ENCODE measurements around the gene APBB2.

Gene APBB2

DNA sequence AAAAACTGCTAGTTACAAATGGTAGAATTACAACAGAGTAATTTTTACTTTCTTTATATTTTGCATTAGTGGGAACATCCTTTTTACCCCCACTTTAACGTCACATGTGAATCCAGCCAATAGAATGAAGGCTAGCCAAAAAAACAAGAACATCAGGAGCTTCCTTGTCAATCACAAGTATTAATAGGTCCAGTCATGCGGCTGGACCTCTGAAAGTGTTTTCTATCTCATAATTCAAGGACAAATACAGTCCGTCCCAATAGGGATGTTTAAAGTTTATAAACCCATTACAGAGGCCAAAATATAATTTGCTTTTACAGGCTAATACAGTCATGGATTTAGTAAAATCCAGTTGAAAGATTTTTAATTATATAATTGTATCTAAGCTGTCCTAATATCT lies 110.7 kb downstream of the APBB2 start:
- DNase-seq (ENCODE audit: low read depth, low spot score), result no peak

DNA sequence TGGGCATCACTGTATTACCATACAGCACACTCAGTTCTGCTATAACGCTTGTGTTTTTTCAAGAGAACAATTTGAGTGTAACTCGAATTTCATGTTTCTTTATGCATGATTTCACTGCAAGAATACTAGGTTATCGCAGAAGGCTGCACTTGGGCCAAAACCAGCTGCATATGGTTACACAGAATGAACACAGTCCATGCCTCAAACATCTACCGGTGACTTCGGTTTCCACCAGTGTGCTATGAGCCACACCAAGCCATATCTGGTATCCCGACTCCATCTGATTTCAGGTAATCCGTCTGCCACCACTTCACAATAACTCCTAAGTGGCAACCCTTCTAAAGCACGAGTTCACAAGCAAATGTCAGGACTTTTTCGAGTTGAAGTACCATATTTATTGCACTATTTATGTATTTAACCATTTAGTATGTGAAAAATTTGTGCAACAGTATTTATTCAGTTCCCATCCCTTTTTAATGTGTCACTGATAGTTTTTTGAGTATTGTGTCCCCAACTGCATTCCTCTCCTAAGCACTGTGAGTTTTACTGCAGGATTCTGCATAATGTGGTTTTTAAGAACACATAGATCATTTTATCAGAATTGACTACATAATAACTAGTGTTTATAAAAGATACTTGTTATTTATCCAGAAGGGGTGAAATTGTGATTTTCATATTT lies 111.8 kb downstream of the APBB2 start:
- no peak for DNase-seq (ENCODE audit: low read depth, low spot score)

DNA sequence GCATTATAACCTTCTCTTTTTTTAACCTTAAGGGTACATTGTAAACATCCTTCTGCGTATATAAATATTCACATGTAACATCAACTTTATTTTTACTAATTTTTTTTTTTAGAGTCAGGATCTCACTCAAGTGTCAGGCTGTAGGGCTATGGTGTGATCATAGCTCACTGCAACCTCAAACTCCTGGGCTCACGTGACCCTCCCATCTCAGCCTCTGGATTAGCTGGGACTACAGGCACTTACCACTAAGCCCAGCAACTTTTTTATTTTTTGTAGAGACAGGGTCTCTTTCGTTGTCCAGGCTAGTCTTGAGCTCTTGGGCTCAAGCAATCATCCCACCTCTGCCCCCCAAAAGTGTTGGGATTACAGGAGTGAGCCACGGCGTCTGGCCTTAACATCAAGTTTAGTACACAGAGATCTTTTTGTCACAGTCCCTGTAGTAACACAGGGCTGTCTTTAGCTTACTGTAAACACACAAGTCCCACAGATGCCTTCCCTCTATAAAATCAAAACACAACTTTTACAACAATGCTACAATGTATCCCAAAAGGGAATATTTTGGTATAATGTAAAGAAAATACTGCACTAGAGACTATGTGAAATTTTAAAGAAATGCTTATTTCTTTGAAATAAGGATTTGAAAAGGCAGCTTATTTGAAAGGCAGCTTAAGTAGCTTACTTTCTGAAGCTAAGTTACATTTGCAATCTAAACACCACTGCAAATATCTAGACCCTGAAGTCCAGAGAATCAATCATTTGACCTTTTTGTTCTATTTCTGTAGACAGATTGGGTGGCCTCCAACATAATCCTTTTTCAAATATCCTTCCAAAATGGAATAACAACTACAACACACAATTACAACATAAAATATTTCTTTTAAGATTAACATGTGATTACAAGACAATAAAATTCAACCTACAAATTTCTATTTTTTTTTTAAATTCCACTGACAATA lies 116.0 kb downstream of the APBB2 start:
- no peak for DNase-seq (ENCODE audit: low read depth, low spot score)

DNA sequence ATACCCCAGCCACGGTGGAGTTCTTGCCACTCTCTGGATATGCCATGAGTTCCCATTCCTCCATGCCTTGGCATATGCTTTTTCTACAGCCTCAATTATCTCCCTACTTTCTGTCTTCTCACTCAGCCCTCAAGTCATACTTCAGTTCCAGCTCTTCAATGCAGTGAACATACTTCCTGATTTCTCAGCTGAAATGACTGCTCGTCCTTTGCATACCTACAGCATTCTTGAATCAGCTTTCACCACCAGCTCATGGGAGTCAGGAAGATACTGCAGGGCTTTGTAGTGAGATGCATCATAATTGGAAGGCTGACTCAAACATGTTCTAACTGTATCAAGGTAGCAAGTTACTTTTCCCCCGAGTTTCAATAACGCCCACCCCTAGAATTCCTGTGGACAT lies 118.4 kb downstream of the APBB2 start:
- DNase-seq (ENCODE audit: low read depth, low spot score), result no peak

DNA sequence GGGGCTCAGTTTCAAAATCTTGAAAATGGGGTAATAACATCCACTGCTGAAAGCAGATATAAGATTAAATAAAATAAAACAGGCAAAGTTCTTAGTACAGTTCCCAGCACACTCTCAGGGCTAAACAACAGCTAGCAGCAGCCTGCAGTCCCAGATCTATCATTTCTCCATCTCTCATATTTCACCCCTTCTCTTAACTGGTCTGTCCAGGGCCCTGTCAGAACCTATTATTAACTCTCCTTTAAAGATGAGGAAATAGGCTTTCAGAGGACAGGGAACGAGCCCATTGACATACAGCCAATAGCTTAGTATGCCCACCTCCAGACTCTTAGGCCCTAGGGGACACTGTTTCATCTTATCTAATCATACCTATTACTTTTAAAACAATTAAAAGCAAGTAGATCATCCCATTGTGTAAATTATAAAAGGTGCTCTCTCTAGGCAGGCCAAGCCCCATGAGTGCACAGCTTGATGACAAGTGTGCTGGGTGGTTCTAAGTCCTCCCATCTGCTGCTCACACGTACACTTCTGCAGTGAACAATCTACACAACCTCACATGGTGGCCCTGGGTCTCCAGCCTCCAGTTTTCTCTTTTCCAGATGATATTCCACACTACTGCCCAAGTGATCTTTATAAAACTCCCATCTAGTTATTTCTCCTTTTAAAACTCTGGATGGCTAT lies 119.0 kb downstream of the APBB2 start:
- DNase-seq (ENCODE audit: low read depth, low spot score), result no peak

DNA sequence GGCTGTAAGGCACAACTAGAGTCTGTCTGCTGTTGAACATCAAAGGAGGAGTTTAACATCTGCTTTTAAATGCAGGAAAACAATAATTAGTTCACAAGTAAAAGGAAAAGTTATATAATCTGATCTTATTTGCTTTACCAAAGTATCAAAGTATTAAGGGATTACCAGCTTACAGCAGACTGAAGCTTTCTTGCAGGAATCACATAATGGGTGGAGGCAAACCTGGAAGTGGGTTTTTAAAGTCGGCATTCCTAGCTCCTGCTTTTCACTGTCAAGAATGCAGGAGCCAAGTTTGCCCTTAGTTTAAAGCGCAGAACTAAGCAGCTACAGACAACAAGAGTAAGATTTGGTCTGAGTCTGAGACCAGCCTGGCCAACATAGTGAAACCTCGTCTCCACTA lies 122.2 kb downstream of the APBB2 start:
- DNase-seq (ENCODE audit: low read depth, low spot score), result no peak

DNA sequence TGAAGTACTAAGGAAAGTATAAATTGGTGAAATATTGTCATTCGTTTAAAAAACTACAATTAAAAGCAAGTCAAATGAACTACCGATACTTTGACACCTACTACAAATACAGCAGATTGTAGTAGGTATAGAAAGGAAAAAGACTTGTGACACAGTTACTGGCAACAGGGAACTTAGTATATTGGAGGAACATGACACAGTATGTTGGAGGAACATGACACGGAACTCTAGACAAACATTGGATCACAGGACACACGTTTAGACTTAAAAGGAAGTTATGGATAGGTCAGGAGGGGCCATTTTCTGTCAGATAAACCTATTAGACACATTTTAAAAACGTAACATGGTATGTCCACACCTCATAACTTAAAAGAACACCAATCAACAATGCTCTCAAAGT lies 132.5 kb downstream of the APBB2 start:
- DNase-seq (ENCODE audit: low read depth, low spot score), result no peak

DNA sequence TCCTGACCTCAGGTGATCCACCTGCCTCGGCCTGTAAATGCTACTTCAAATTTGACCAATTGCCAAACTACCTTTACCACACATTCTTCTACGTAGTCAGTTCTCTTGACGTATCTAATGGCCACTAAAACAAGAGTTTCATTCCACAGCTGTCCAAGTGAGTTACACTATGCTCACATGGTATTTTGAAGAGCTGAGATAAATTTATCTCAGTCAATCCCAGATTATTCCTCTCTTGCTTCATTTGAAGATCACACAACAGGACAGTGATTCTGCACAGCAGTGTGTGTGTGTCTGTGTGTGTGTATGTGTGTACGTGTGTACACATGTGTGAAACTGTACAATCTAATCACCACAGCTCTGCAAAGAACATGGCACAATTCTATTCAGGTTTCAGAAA lies 133.4 kb downstream of the APBB2 start:
- DNase-seq (ENCODE audit: low read depth, low spot score), result no peak

DNA sequence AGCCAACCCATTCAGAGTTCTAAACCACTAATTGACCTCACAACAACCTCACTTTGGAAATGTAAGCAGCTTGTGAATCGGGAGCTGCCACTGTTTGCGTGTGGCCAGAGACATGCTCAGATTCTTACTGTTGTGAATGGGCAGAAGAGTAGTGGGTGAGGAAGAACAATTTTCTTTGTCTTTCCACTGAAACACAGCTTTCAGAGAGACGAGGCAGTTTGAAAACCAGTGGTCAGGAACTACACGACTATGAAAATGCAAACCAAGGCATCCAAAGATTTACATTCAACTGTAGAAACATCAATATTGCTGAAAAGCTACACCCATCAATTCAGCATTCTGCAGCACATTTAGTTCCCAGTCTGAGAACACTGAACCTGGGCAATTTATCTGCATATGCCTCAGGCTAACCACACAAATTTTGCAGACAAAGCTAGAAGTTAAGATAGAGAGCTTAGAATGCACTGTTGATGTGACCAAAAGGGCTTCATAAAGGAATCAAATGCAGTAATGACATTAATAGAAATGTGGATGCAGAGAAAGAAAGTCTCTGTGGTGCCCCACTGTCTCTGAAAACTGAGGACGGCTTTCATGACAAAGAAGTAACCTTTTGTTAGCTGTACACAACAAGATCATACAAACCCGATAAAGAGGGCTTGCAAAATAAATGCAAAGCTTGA lies 134.3 kb downstream of the APBB2 start:
- no peak for DNase-seq (ENCODE audit: low read depth, low spot score)

DNA sequence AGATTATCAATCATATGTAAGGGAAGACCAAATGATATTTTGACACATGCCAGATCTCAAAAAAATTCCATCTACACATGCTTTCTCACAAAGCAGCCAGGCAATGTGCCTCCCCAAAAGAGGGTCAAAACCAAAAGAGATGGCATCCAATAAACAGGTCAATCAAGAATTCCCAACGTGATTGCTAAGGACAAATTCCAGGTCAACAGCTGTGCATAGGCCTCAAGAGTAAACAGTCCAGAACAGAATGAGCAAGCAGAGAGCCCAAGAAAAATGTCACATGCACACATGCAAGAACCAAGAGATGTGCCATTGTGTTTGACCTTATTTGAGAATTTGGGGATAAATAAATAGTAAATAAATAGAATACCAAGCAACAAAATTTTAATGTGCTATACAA lies 136.7 kb downstream of the APBB2 start:
- DNase-seq (ENCODE audit: low read depth, low spot score), result no peak

DNA sequence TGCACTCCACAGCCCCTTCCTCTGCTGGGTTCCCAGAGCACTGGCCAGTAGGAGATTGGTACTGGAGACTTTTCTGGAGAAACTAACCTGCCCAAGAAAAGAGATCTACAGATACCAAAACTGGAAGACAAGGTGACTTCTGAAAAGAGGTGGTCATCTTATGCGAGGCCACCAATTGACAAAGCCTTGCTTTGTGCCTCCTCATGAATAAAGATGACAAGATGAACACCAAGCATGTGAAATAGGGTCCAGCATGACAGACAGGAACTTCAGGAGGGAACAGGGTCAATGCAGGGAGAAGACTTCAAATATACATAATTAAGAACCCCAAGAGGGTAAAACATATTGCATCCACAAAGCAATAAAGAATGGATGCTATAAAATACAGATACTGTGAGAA lies 137.9 kb downstream of the APBB2 start:
- DNase-seq (ENCODE audit: low read depth, low spot score), result no peak

DNA sequence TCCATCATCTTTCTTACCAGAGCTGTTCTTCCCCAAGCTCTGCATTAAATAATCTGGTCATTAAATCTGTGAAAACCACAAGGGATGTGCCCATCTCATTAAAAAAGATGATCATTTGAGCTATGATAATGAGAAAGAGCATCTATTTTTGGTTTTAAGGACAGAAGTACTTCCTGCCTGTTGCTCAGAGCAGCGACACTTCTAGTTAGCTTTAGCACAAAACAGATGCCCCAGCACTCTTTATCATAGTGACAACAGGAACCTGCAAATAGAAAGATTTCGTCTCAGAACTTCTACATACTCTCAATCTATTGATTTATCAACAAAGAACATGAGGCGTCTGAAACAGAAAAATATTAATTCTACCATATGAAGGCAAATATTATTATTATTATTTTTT lies 140.1 kb downstream of the APBB2 start:
- no peak for DNase-seq (ENCODE audit: low read depth, low spot score)

DNA sequence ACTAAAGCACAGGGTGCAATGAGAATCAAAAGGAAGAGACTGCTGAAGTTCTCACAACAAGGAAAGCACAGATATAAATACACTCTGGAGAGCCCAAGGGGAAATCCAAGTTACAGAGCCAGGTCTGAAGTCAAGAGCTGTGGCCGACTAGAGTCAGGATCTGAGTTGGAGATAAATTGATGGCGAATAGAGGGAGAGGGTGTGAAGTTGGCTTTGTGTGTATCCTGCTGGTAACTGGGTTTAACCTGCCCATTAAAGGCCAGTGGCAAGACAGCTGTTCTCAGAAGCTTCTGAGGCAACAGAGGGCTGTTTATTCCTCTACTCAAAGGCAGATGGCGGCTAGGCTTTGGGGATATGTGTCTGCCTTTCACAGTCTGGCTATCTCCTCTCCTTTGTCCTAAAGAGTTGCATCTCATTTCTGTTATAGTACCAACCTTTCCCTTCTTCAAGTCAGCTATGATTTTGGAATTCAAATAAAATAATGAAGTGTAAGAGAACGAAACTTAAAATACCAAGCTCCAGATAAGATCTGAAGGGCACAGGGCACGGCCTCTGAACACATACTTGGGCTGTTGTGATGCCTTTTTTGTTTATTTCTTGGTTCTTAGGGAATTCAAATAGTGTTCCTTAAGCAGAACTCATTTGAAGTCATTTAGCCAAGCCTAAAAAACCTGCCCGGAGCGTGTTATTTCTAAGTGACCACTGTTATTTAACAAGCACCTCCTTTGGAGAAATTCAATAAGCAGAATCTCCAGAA lies 142.1 kb downstream of the APBB2 start:
- DNase-seq (ENCODE audit: low read depth, low spot score), result no peak

DNA sequence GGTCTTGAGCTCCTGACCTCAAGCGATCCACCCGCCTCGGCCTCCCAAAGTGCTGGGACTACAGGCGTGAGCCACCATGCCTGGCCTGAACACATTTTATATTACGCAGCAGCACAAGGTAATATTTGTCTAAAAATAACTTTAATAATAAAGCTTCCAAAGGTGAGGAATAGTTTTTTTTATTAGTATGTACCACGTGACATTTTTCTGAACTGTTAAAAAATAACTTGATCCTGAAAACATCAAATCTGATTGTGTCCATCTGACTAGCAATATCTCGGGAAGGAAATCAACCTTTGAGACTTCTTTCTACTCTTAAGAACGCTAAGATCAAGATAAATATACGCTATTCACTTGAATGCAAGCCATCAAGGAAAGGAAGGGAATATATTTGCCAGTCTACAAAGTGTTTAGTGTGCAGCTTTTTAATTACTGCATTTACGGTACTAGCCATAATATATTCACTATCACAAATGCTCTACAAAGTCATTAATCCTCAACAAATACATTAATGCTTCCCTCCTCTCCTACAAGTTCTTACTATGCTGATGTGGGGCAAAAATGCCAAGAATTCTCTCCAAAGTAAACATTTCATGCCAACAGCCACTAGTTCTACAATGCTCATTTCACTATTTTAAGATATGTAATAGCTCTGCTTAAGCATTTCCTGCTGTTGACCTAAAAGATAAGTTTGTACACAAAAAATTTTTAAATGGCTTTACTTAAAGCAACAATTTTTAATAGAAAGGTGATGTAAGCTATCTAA lies 143.6 kb downstream of the APBB2 start:
- DNase-seq (ENCODE audit: low read depth, low spot score), result no peak

DNA sequence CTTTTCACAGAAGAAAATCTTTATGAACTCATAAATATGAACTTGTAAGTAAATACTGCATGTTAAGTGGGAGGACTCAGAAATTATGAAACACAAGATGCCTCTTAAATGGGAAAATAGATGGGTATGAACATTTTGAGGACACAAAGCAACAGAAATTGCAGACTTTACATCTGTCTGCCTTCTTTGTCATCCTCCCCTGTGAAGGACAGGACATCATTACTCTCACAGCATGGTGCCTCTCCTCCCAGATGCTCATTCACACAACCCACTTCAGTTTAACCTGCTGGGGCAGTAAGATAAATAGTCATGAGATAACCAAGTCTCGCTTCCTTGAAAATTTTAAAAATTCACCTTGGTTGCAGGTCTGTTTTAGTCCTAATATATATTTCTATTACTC lies 144.5 kb downstream of the APBB2 start:
- no peak for DNase-seq (ENCODE audit: low read depth, low spot score)

DNA sequence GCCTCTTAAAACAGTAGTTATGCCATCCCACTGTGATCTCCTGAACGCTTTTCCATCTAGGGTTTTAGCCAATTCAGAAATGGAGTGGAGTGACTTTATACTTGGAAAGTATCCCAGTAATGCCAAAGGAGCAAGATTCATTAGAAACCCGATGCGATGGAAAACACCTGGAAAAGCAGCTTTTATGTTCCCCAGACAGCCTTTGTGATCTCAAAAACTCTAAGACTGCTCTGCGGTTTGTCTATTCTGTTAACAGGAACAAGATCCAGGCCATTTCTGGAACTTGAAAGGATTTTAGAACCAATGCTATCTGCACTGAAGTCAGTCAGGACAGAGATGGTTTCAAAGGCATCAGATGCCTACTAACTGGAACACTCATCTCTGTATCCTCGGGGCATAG lies 145.1 kb downstream of the APBB2 start:
- no peak for DNase-seq (ENCODE audit: low read depth, low spot score)

DNA sequence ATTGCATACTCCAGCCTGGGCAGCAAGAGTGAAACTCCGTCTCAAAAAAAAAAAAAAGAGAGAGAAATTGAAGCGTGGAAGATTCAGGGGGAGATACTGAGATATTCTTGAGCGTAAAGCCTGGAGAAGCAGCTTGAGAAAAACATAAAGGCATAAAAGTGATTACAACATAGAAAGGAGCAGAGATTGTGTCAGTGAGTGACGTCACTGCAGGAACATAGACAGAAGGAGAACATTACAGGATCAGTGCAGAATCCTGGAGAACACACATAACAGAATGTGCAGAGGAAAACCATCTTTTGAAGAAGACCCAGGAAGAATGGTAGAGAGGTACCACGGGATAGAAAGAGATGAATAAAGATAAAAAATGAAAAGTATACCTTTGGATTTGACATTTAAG lies 147.0 kb downstream of the APBB2 start:
- no peak for DNase-seq (ENCODE audit: low read depth, low spot score)

DNA sequence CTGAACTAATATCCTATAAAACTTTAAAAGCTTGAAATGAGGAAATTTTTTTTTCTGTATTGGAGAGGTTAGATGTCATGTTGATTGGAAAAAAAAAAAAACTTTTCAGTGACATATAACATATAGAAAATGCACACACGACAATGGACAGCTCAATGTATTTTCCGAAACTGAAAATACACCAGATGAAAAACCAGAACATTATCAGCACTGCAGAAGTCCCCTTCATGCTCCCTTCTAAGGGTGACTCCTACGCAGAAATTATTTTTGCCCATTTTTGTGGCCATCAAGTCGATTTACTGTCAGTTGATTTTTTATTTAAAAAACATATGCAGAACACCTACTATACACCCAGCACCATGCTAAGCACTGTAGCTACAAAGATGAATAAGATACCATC lies 148.3 kb downstream of the APBB2 start:
- DNase-seq (ENCODE audit: low read depth, low spot score), result no peak

DNA sequence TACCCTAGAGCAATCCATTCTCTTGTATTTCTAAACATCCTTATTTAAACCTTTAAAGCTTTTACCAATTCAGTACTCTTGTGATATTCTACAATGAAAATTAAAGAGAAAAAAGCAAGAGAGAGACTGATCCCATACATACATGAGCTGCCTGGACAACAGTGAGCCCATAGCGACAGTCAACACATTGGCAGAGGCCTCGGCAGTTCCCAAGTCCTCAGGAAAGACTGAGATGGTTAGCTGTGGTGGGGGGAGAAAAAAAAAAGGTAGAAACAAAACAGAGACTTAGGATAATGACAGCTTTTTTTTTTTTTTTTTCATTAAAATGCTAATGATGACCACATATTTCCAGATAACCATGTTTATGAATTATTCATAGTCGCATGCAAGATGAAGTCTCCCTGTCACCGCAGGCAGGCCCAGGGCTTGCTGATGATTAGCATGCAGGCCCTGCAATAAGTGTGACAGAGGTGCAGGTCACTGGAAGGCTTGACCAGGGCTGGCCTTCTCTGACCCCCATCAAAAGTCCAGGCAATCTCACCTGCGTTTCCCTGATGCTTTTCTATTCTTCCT lies 148.8 kb downstream of the APBB2 start:
- DNase-seq (ENCODE audit: low read depth, low spot score), result no peak

DNA sequence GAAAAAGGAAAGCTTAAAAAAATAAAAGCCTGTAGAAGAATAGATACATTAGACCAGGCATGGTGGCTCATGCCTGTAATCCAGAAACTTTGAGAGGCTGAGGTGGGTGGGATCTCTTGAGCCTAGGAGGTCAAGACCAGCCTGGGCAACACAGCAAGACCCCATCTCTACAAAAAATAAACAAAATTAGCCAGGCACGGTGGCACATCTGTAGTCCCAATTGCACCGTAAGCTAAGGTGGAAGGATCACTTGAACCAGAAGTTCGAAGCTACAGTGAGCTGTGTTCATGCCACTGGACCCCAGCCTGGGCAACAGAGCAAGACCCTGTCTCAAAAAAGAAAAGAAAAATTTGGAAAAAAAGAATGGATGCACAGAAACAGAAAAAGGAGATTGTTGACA lies 149.4 kb downstream of the APBB2 start:
- no peak for DNase-seq (ENCODE audit: low read depth, low spot score)
